K562 (cell line): ENCODE data around the gene TMEM273. TPM values are rescaled to one million over a fixed set of nuclear protein-coding genes. Genes with fewer than 3 reads are reported as not detected.

Source experiments
- ARNT ChIP-seq, 2 experiments: fragments of 450-650 bp; IDR thresholded peaks; 2 replicates each; pipeline ENCODE4 v1.6.1; 2016; ENCODE audit warnings: mild to moderate bottlenecking in 1 of 2
- EZH2 ChIP-seq: IDR thresholded peaks from 2 replicates; pipeline ENCODE4 v1.6.1; 2012; ENCODE audit warnings: low read depth, mild to moderate bottlenecking, inconsistent platforms, low read length, borderline replicate concordance
- FOXP4 ChIP-seq: sonication (generic); formaldehyde crosslinking; IDR thresholded peaks from 2 replicates; pipeline ENCODE4 v1.8.0; 2022; ENCODE audit warnings: mild to moderate bottlenecking, missing genetic modification reagents, borderline replicate concordance
- GATAD2B ChIP-seq: fragments of 450-650 bp; IDR thresholded peaks from 2 replicates; pipeline ENCODE4 v1.6.1; 2017; ENCODE audit warnings: mild to moderate bottlenecking, borderline replicate concordance
- GTF2F1 ChIP-seq: IDR thresholded peaks from 2 replicates; pipeline ENCODE4 v1.6.1; 2011; ENCODE audit warnings: low read depth, low read length, improper control_type of control experiment
- MAFK ChIP-seq: IDR thresholded peaks from 2 replicates; pipeline ENCODE4 v1.6.1; 2011; ENCODE audit warnings: low read length, improper control_type of control experiment
- MAX ChIP-seq: sonication (generic); formaldehyde crosslinking; IDR thresholded peaks from 2 replicates; pipeline ENCODE4 v1.9.0; 2022; ENCODE audit warnings: mild to moderate bottlenecking, missing genetic modification reagents
- MTF1 ChIP-seq: fragments of 250-450 bp; sonication (Bioruptor Pico); IDR thresholded peaks from 2 replicates; pipeline ENCODE4 v1.9.0; 2021; ENCODE audit warnings: moderate library complexity, mild to moderate bottlenecking, inconsistent platforms, borderline replicate concordance
- MYNN ChIP-seq, 2 experiments: sonication (generic); formaldehyde crosslinking in 1 of 2; IDR thresholded peaks; 2 replicates each; pipeline versions ENCODE4 v1.5.0 to v1.6.1; 2016 to 2020; ENCODE audit warnings: antibody characterized with exemption in 1 of 2, missing genetic modification reagents in 1 of 2
- NBN ChIP-seq: fragments of 450-650 bp; IDR thresholded peaks from 2 replicates; pipeline ENCODE4 v1.6.1; 2016; ENCODE audit warnings: low read depth, mild to moderate bottlenecking
- NELFE ChIP-seq: IDR thresholded peaks from 2 replicates; pipeline ENCODE4 v1.6.1; 2011; ENCODE audit warnings: mild to moderate bottlenecking; ENCODE audit not compliant: insufficient read depth, insufficient read length
- NFYB ChIP-seq: IDR thresholded peaks from 2 replicates; pipeline ENCODE4 v1.6.1; 2011; ENCODE audit warnings: mild to moderate bottlenecking, moderate library complexity; ENCODE audit not compliant: insufficient read length; ENCODE audit errors: extremely low read depth
- POLR2H ChIP-seq: IDR thresholded peaks from 2 replicates; pipeline ENCODE4 v1.6.1; 2016; ENCODE audit warnings: missing genetic modification characterization, low read depth, mild to moderate bottlenecking, control low read depth, missing compliant biosample characterization, moderate library complexity
- PRMT5 ChIP-seq: sonication (generic); formaldehyde crosslinking; IDR thresholded peaks from 2 replicates; pipeline ENCODE4 v1.5.0; 2020; ENCODE audit warnings: missing genetic modification reagents
- RBM34 ChIP-seq: fragments of 200-400 bp; formaldehyde crosslinking; IDR thresholded peaks from 2 replicates; pipeline ENCODE4 v1.6.1; 2018; ENCODE audit warnings: low read length, borderline replicate concordance; ENCODE audit not compliant: insufficient read depth
- SP2 ChIP-seq: IDR thresholded peaks from 2 replicates; pipeline ENCODE4 v1.6.1; 2011; ENCODE audit warnings: mild to moderate bottlenecking, low read depth, low read length, moderate library complexity; ENCODE audit not compliant: poor library complexity, severe bottlenecking; ENCODE audit errors: extremely low read depth
- ZNF764 ChIP-seq: fragments of 250-450 bp; sonication (Bioruptor Pico); IDR thresholded peaks from 2 replicates; pipeline ENCODE4 v1.4.0; 2020; ENCODE audit warnings: low read depth, mild to moderate bottlenecking, moderate library complexity
- polyA plus RNA-seq, 8 experiments: library from polyadenylated mRNA; depleted of rRNA in 4 of 8; stranded (reverse) in 5 of 8; unstranded in 3 of 8; fragments of >200 nt; fragmentation: Nextera tagmentation in 2 of 8; fragmentation: Illumina TruSeq in 1 of 8; extraction: Ambion mirVana in 2 of 8; extraction: Trizol in 1 of 8; gene quantifications; 2 replicates each; pipeline versions ENCODE4 v1.2.1 to v1.2.3, GENCODE V29; 2011 to 2014; ENCODE audit warnings: inconsistent platforms in 1 of 8, missing spikeins in 1 of 8
- total RNA-seq, 7 experiments: library from RNA; depleted of rRNA in 6 of 7; stranded (reverse); fragments of >200 nt in 6 of 7; fragmentation: Illumina TruSeq in 2 of 7; extraction: Trizol in 2 of 7; gene quantifications; 2 replicates each; pipeline versions ENCODE4 v1.2.1 to v1.2.3, GENCODE V29; 2011 to 2021; ENCODE audit warnings: low replicate concordance in 1 of 7
- TF ChIP-seq, protein P1 (sequence below): fragments of 250-450 bp; sonication (Bioruptor Pico); IDR thresholded peaks from 2 replicates; pipeline ENCODE4 v1.9.0; 2021; ENCODE audit warnings: mild to moderate bottlenecking, inconsistent platforms
- TF ChIP-seq, protein P2 (sequence below), 3 experiments: fragments of 200-800 bp in 1 of 3; fragments of 250-450 bp in 1 of 3; fragments of 450-650 bp in 1 of 3; sonication (Bioruptor Pico) in 1 of 3; sonication (Bioruptor generic) in 1 of 3; formaldehyde crosslinking in 1 of 3; IDR thresholded peaks; 2 replicates each; pipeline versions ENCODE4 v1.6.1 to v1.8.0; 2016 to 2022; ENCODE audit warnings: mild to moderate bottlenecking in 2 of 3, missing genetic modification characterization in 2 of 3, missing compliant biosample characterization in 1 of 3, moderate library complexity in 1 of 3

TMEM273 gene
- total and polyA plus RNA-seq, 9 of the 15 experiments (the other 6 are each of a cell fraction or from before 2014, with no cell fraction given), result 39.2 to 131 (median 95.6) TPM

DNA sequence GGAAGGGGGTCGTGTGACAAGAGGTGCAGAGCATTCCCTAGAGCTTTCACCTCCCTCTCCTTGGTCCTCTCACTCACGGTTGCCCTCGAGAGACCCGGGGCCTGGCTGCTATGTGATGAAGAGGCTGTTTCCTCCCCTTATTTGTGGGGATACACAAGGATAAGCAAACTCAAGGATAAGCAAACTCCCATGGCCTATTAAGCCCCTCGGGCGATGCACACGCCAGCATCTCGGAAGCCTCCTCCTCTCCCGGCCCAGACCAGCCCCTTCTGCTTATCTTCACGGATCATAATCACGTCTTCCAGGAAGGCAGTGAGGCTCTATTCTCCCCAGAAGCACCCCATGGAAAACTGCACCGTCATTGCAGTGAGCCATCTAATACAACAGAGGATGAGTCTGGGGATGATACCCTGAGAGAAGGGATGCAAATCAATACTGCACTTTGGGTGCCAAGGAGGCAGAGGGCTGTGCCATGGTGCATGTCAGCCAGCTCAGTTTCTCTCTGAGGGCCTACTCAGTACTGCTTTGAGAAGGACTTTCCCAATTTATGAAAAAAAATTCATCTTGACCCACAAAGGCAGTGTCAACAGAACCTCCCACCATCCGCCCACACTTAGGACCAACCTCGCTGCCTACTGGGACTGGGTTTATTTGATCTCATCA, 22.2 kb downstream of the TMEM273 start (continued):
- TF ChIP-seq, protein P1, sequence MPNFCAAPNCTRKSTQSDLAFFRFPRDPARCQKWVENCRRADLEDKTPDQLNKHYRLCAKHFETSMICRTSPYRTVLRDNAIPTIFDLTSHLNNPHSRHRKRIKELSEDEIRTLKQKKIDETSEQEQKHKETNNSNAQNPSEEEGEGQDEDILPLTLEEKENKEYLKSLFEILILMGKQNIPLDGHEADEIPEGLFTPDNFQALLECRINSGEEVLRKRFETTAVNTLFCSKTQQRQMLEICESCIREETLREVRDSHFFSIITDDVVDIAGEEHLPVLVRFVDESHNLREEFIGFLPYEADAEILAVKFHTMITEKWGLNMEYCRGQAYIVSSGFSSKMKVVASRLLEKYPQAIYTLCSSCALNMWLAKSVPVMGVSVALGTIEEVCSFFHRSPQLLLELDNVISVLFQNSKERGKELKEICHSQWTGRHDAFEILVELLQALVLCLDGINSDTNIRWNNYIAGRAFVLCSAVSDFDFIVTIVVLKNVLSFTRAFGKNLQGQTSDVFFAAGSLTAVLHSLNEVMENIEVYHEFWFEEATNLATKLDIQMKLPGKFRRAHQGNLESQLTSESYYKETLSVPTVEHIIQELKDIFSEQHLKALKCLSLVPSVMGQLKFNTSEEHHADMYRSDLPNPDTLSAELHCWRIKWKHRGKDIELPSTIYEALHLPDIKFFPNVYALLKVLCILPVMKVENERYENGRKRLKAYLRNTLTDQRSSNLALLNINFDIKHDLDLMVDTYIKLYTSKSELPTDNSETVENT (CRISPR knock-in tag), result no peak
- no peak for TF ChIP-seq ZNF764 (CRISPR knock-in tag)
- TF ChIP-seq NELFE, result no peak
- 0 out of 4 replicates have a peak, but pooled peaks of 1 of the 2 experiments have one; percentile 52 for TF ChIP-seq ARNT (IDR thresholded peaks at IDR 0.05)
- TF ChIP-seq FOXP4, result no peak
- no peak; the same call in 1 of the 2 replicates for TF ChIP-seq GATAD2B
- no peak for TF ChIP-seq EZH2
- no peak for TF ChIP-seq SP2
- TF ChIP-seq, protein P2, sequence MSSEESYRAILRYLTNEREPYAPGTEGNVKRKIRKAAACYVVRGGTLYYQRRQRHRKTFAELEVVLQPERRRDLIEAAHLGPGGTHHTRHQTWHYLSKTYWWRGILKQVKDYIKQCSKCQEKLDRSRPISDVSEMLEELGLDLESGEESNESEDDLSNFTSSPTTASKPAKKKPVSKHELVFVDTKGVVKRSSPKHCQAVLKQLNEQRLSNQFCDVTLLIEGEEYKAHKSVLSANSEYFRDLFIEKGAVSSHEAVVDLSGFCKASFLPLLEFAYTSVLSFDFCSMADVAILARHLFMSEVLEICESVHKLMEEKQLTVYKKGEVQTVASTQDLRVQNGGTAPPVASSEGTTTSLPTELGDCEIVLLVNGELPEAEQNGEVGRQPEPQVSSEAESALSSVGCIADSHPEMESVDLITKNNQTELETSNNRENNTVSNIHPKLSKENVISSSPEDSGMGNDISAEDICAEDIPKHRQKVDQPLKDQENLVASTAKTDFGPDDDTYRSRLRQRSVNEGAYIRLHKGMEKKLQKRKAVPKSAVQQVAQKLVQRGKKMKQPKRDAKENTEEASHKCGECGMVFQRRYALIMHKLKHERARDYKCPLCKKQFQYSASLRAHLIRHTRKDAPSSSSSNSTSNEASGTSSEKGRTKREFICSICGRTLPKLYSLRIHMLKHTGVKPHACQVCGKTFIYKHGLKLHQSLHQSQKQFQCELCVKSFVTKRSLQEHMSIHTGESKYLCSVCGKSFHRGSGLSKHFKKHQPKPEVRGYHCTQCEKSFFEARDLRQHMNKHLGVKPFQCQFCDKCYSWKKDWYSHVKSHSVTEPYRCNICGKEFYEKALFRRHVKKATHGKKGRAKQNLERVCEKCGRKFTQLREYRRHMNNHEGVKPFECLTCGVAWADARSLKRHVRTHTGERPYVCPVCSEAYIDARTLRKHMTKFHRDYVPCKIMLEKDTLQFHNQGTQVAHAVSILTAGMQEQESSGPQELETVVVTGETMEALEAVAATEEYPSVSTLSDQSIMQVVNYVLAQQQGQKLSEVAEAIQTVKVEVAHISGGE (CRISPR knock-in tag; IDR thresholded peaks at IDR 0.05), result no peak
- no peak for TF ChIP-seq MAX (CRISPR knock-in tag)
- TF ChIP-seq MYNN (IDR thresholded peaks at IDR 0.05), result peak; percentile 53; the same call in 1 of the 2 replicates
- no peak for TF ChIP-seq MYNN (CRISPR knock-in tag; IDR thresholded peaks at IDR 0.05)
- no peak for TF ChIP-seq GTF2F1
- TF ChIP-seq MAFK, result peak; percentile 95
- TF ChIP-seq MTF1, result no peak
- TF ChIP-seq RBM34, result no peak
- TF ChIP-seq POLR2H (tag), result peak; percentile 35; the same call in 1 of the 2 replicates
- no peak for TF ChIP-seq NFYB
- TF ChIP-seq PRMT5 (CRISPR knock-in tag), result no peak
- peak; percentile 68; the same call in 1 of the 2 replicates for TF ChIP-seq NBN
